ENCODE measurements around the gene CYP26B1. TPM values are rescaled to one million over a fixed set of nuclear protein-coding genes. Genes with fewer than 3 reads are reported as not detected.

The CYP26B1 gene
- total and polyA plus RNA-seq, 2 donors (not counting 3 experiments of a cell fraction or from before 2014, with no cell fraction given) = 0.30 to 1.1 TPM

DNA sequence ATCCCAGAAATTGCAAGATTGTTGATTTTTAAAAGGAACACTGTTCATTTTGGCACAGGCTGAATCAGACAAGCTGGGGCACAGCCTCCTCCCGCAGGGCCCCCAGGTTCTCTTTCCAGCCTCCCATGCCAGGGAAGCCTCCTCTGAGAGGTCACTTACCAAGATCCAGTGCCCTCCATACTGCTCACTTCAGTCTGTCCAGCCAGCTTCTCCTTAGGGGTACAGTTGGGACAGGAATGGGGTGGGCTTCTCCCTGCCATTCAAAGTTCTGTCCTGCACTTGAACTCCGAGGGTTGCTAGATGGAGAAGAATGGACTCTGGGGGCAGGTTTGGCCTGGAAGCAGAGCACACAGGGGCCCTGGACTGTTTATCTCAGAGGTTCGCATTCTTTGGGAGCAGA is 7.5 kb upstream of the CYP26B1 start:
- ChIA-PET CTCF (interaction anchor here (0.7 to 5.2 kb wide), 4 partner anchors 138 to 856 kb away, joined by 3 to 46 read pairs (median 12); no protein-coding TSS in a partner anchor), POLR2A (no interaction called here)
- Histone ChIP-seq H3K4me1 (ENCODE audit: control insufficient read depth, extremely low read depth, insufficient read depth, low read length) (no peaks in the 10 kb centered on the region), H3K4me3 (replicated peaks in 1 of 3; ENCODE audit: insufficient read depth in 1 of 3, low read depth in 1 of 3, low read length in 3 of 3) (no peak overlapping the region), H4K20me1 (replicated peaks; ENCODE audit: control insufficient read depth, extremely low read depth, insufficient read depth, low read length) (no peaks in the 10 kb centered on the region), H3K4me2 (ENCODE audit: insufficient read depth, low read length) (no peak overlapping the region), H2AFZ (ENCODE audit: low read depth, low read length) (no peak overlapping the region), H3K9me1 (replicated peaks; ENCODE audit: control insufficient read depth, extremely low read depth, insufficient read depth, low read length) (no peaks in the 10 kb centered on the region), H3K36me3 (ENCODE audit: control insufficient read depth in 2 of 2, extremely low read depth in 1 of 2, insufficient read depth in 2 of 2, low read length in 2 of 2) (no peaks in the 10 kb centered on the region), H3K27me3 (ENCODE audit: control insufficient read depth in 2 of 2, insufficient read depth in 2 of 2, low read length in 2 of 2) (peaks cover 21 to 24% of the 10 kb centered on the region in 2 experiments), H3K79me2 (ENCODE audit: control insufficient read depth, insufficient read depth, low read length) (no peaks in the 10 kb centered on the region), H3K9me3 (replicated peaks; ENCODE audit: control insufficient read depth, insufficient read depth, low read length) (no peaks in the 10 kb centered on the region), H3K27ac (ENCODE audit: insufficient read depth, low read depth, low read length) (no peak overlapping the region), H3K9ac (replicated peaks; ENCODE audit: extremely low read depth, insufficient read depth, low read length) (no peak overlapping the region)
- intact Hi-C loops (cut with micrococcal nuclease) = no loop called here
- FAIRE-seq (no peak), DNase-seq (ENCODE audit: low read depth, low spot score) (no peak)
- dilution Hi-C loops (cut with MboI; ENCODE audit: extremely low pct_ligation_motif_present, low sequenced_read_pairs) = no loop called here
- TF ChIP-seq MYC (IDR thresholded peaks at IDR 0.05; ENCODE audit: low read depth, low read length) (no peak), CTCF (IDR thresholded peaks at IDR 0.05; ENCODE audit: extremely low read depth in 1 of 2, insufficient read depth in 1 of 2, low read depth in 1 of 2, low read length in 2 of 2) (no peak)
- TF ChIP-seq, protein P1, sequence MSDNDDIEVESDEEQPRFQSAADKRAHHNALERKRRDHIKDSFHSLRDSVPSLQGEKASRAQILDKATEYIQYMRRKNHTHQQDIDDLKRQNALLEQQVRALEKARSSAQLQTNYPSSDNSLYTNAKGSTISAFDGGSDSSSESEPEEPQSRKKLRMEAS (IDR thresholded peaks at IDR 0.05; ENCODE audit: insufficient read depth, insufficient read length) = no peak
- no TSS peak for BruUV-seq (replicated peaks)

DNA sequence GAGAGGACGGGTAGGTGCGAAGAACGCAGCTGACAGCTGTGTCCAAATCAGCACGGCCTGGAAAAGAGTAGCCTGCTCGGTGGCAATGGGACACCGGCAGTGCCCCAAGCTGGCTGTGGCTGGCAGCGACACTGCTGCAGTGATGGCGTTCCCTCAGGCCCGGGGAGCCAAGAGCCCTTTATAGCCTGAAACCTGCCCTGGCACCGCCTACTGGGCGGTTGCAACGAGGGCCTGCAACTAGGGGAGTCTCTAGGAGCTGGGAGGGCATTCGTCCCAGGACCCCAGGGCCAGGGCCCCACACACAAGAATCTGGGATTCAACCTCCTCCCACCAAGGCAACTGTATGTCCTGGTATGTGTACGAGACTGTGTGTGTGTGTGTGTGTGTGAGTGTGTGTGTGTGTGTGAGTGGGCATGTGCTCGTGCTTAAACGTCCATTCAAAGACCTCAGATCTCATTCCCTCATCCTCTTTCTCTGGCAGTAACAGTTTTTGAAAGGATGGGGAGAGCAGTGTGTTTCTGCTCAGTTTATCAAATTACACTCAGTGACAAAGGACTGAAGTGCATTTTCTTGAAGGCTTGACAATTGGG is 6.8 kb upstream of the CYP26B1 start:
- FAIRE-seq = no peak
- no TSS peak for BruUV-seq (replicated peaks)
- Histone ChIP-seq H3K36me3 (ENCODE audit: control insufficient read depth in 2 of 2, extremely low read depth in 1 of 2, insufficient read depth in 2 of 2, low read length in 2 of 2) (no peaks in the 10 kb centered on the region), H2AFZ (ENCODE audit: low read depth, low read length) (no peak overlapping the region), H3K79me2 (ENCODE audit: control insufficient read depth, insufficient read depth, low read length) (no peaks in the 10 kb centered on the region), H3K9me3 (replicated peaks; ENCODE audit: control insufficient read depth, insufficient read depth, low read length) (no peaks in the 10 kb centered on the region), H3K4me3 (replicated peaks in 1 of 3; ENCODE audit: insufficient read depth in 1 of 3, low read depth in 1 of 3, low read length in 3 of 3) (no peak overlapping the region), H4K20me1 (replicated peaks; ENCODE audit: control insufficient read depth, extremely low read depth, insufficient read depth, low read length) (no peaks in the 10 kb centered on the region), H3K27ac (ENCODE audit: insufficient read depth, low read depth, low read length) (no peak overlapping the region), H3K9me1 (replicated peaks; ENCODE audit: control insufficient read depth, extremely low read depth, insufficient read depth, low read length) (no peaks in the 10 kb centered on the region), H3K27me3 (ENCODE audit: control insufficient read depth in 2 of 2, insufficient read depth in 2 of 2, low read length in 2 of 2) (peaks cover 25 to 30% of the 10 kb centered on the region in 2 experiments), H3K4me2 (ENCODE audit: insufficient read depth, low read length) (no peak overlapping the region), H3K4me1 (ENCODE audit: control insufficient read depth, extremely low read depth, insufficient read depth, low read length) (peaks cover 1% of the 10 kb centered on the region), H3K9ac (replicated peaks; ENCODE audit: extremely low read depth, insufficient read depth, low read length) (no peak overlapping the region)
- TF ChIP-seq POLR2AphosphoS5 (IDR thresholded peaks at IDR 0.05; ENCODE audit: insufficient read depth, low read depth, low read length) (no peak), FOS (IDR thresholded peaks at IDR 0.05; ENCODE audit: borderline replicate concordance, insufficient read depth, low read length) (no peak), EZH2 (IDR thresholded peaks at IDR 0.05; ENCODE audit: borderline replicate concordance, low read depth, low read length, severe bottlenecking) (no peak), JUN (IDR thresholded peaks at IDR 0.05; ENCODE audit: borderline replicate concordance, insufficient read depth, insufficient read length, low read depth) (no peak), POLR2A (IDR thresholded peaks at IDR 0.05; ENCODE audit: low read depth, low read length) (no peak), CTCF (IDR thresholded peaks at IDR 0.05; ENCODE audit: extremely low read depth in 1 of 2, insufficient read depth in 1 of 2, low read depth in 1 of 2, low read length in 2 of 2) (no peak), GATA2 (IDR thresholded peaks at IDR 0.05; ENCODE audit: insufficient read depth, insufficient read length, low read depth, low read length) (no peak), MYC (IDR thresholded peaks at IDR 0.05; ENCODE audit: low read depth, low read length) (no peak)
- TF ChIP-seq, protein P1 (IDR thresholded peaks at IDR 0.05; ENCODE audit: insufficient read depth, insufficient read length) = no peak
- CTCF ChIA-PET = interaction anchor here (1.4 to 6.6 kb wide), 5 partner anchors 230 to 855 kb away, joined by 4 to 106 read pairs (median 12); no protein-coding TSS in a partner anchor
- no peak for DNase-seq (ENCODE audit: low read depth, low spot score)
- dilution Hi-C loops (cut with MboI; ENCODE audit: extremely low pct_ligation_motif_present, low sequenced_read_pairs) = no loop called here
- intact Hi-C loops (cut with micrococcal nuclease) = loop anchor here (5.0 kb wide), 2 partner anchors 547 to 593 kb away; no protein-coding TSS in a partner anchor
- POLR2A ChIA-PET = no interaction called here
